H9 (cell line): ENCODE results near the gene EXOC3L1. TPM values are rescaled to one million over a fixed set of nuclear protein-coding genes. Genes with fewer than 3 reads are reported as not detected.

Experiments used
- DNase-seq: peaks from one replicate; pipeline ENCODE4 v3.0.0-alpha.2; 2017
- H2AFZ ChIP-seq: one replicate; pipeline ENCODE4 v1.6.1; 2013; ENCODE audit warnings: mild to moderate bottlenecking, low read length, control low read depth, moderate library complexity
- H2AK5ac ChIP-seq: 2 replicates; pipeline ENCODE4 v1.6.1; 2013; ENCODE audit warnings: low read length, control low read depth, mixed read lengths; ENCODE audit not compliant: insufficient read length
- H2BK120ac ChIP-seq: one replicate; pipeline ENCODE4 v1.6.1; 2013; ENCODE audit warnings: low read depth, mild to moderate bottlenecking, low read length, control low read depth, inconsistent platforms; ENCODE audit not compliant: poor library complexity, severe bottlenecking
- H2BK12ac ChIP-seq: 2 replicates; pipeline ENCODE4 v1.6.1; 2013; ENCODE audit warnings: low read length, control low read depth, mixed read lengths, low read depth; ENCODE audit not compliant: insufficient read length
- H2BK15ac ChIP-seq: 2 replicates; pipeline ENCODE4 v1.6.1; 2013; ENCODE audit warnings: low read depth, low read length, control low read depth
- H2BK20ac ChIP-seq: one replicate; pipeline ENCODE4 v1.6.1; 2013; ENCODE audit warnings: low read depth, mild to moderate bottlenecking, low read length, control low read depth, inconsistent platforms; ENCODE audit not compliant: poor library complexity, severe bottlenecking
- H2BK5ac ChIP-seq: 2 replicates; pipeline ENCODE4 v1.6.1; 2013; ENCODE audit warnings: low read length, control low read depth, mixed read lengths; ENCODE audit not compliant: insufficient read length
- H3K14ac ChIP-seq: 2 replicates; pipeline ENCODE4 v1.6.1; 2013; ENCODE audit warnings: low read length, control low read depth; ENCODE audit not compliant: insufficient read depth
- H3K18ac ChIP-seq: 2 replicates; pipeline ENCODE4 v1.6.1; 2013; ENCODE audit warnings: low read depth, mild to moderate bottlenecking, mixed read lengths, low read length, control low read depth; ENCODE audit not compliant: insufficient read length
- H3K23ac ChIP-seq: 2 replicates; pipeline ENCODE4 v1.6.1; 2013; ENCODE audit warnings: low read length, control low read depth, mixed read lengths, low read depth; ENCODE audit not compliant: insufficient read length
- H3K23me2 ChIP-seq: 2 replicates; pipeline ENCODE4 v1.6.1; 2013; ENCODE audit warnings: low read depth, mild to moderate bottlenecking, mixed read lengths, low read length, control low read depth; ENCODE audit not compliant: insufficient read length, poor library complexity, severe bottlenecking
- H3K27ac ChIP-seq: 2 replicates; pipeline ENCODE4 v1.5.1; 2013; ENCODE audit warnings: low read length, control low read depth, mixed read lengths, low read depth; ENCODE audit not compliant: insufficient read length
- H3K27me3 ChIP-seq: 2 replicates; pipeline ENCODE4 v1.6.1; 2013; ENCODE audit warnings: low read length, control low read depth, inconsistent platforms; ENCODE audit not compliant: insufficient read depth
- H3K4ac ChIP-seq: 2 replicates; pipeline ENCODE4 v1.6.1; 2013; ENCODE audit warnings: low read depth, mild to moderate bottlenecking, control low read depth, inconsistent platforms, low read length, moderate library complexity
- H3K4me1 ChIP-seq: 2 replicates; pipeline ENCODE4 v1.6.1; 2013; ENCODE audit warnings: low read length, control low read depth, inconsistent platforms; ENCODE audit not compliant: insufficient read depth
- H3K4me2 ChIP-seq: 2 replicates; pipeline ENCODE4 v1.6.1; 2013; ENCODE audit warnings: low read length, control low read depth, mixed read lengths; ENCODE audit not compliant: insufficient read length, insufficient read depth
- H3K56ac ChIP-seq: 2 replicates; pipeline ENCODE4 v1.6.1; 2013; ENCODE audit warnings: low read depth, mild to moderate bottlenecking, mixed read lengths, low read length, control low read depth; ENCODE audit not compliant: insufficient read length
- H3K79me1 ChIP-seq: 2 replicates; pipeline ENCODE4 v1.6.1; 2013; ENCODE audit warnings: low read depth, mild to moderate bottlenecking, moderate library complexity, low read length, control low read depth, inconsistent platforms; ENCODE audit not compliant: insufficient read depth, poor library complexity, severe bottlenecking
- H3K79me2 ChIP-seq: 2 replicates; pipeline ENCODE4 v1.6.1; 2013; ENCODE audit warnings: low read length, control low read depth, inconsistent platforms; ENCODE audit not compliant: insufficient read depth
- H3K9ac ChIP-seq: 2 replicates; pipeline ENCODE4 v1.6.1; 2013; ENCODE audit warnings: low read length, control low read depth, mixed read lengths; ENCODE audit not compliant: insufficient read length; ENCODE audit errors: extremely low read depth
- H3K9me3 ChIP-seq: one replicate; pipeline ENCODE4 v1.6.1; 2013; ENCODE audit warnings: low read depth, low read length, inconsistent platforms; ENCODE audit not compliant: control insufficient read depth
- H3T11ph ChIP-seq: one replicate; pipeline ENCODE4 v1.6.1; 2013; ENCODE audit warnings: mild to moderate bottlenecking, low read length, control low read depth, inconsistent platforms
- H4K20me1 ChIP-seq: one replicate; pipeline ENCODE4 v1.6.1; 2013; ENCODE audit not compliant: control insufficient read depth, insufficient read length, insufficient read depth
- H4K5ac ChIP-seq: 2 replicates; pipeline ENCODE4 v1.6.1; 2013; ENCODE audit warnings: low read depth, mild to moderate bottlenecking, mixed read lengths, low read length, control low read depth; ENCODE audit not compliant: insufficient read length
- H4K8ac ChIP-seq: replicated peaks from 2 replicates; pipeline ENCODE4 v1.6.1; 2013; ENCODE audit warnings: low read length, control low read depth, mixed read lengths, low read depth; ENCODE audit not compliant: insufficient read length
- H4K91ac ChIP-seq: 2 replicates; pipeline ENCODE4 v1.6.1; 2013; ENCODE audit warnings: low read depth, mild to moderate bottlenecking, moderate library complexity, mixed read lengths, low read length, control low read depth; ENCODE audit not compliant: insufficient read length
- H3K27ac Mint-ChIP-seq, 3 experiments: 2 replicates in 2 of 3; 3 replicates in 1 of 3; pipeline ENCODE4 v1.8.0; 2020 to 2021; ENCODE audit warnings: mixed read lengths in 3 of 3, mild to moderate bottlenecking in 1 of 3, moderate library complexity in 1 of 3
- H3K27me3 Mint-ChIP-seq: 2 replicates; pipeline ENCODE4 v1.8.0; 2021; ENCODE audit warnings: low read depth, mild to moderate bottlenecking, moderate library complexity, mixed read lengths
- H3K36me3 Mint-ChIP-seq, 3 experiments: 2 replicates in 2 of 3; 3 replicates in 1 of 3; pipeline ENCODE4 v1.8.0; 2020 to 2021; ENCODE audit warnings: low read depth in 3 of 3, mixed read lengths in 3 of 3; ENCODE audit not compliant: insufficient read depth in 1 of 3
- H3K4me1 Mint-ChIP-seq, 2 experiments: 2 replicates each; pipeline ENCODE4 v1.8.0; 2020; ENCODE audit warnings: mixed read lengths in 2 of 2
- H3K4me3 Mint-ChIP-seq, 2 experiments: 2 replicates in 1 of 2; 3 replicates in 1 of 2; pipeline ENCODE4 v1.8.0; 2020 to 2021; ENCODE audit warnings: mild to moderate bottlenecking in 2 of 2, mixed read lengths in 2 of 2, moderate library complexity in 1 of 2
- H3K9me3 Mint-ChIP-seq, 2 experiments: 2 replicates in 1 of 2; 3 replicates in 1 of 2; pipeline ENCODE4 v1.8.0; 2020; ENCODE audit warnings: mild to moderate bottlenecking in 2 of 2, mixed read lengths in 2 of 2, moderate library complexity in 1 of 2
- CTCF ChIP-seq: fragments of 200-600 bp; sonication (generic); conservative IDR thresholded peaks from 3 replicates; pipeline ENCODE4 v1.8.0; 2021; ENCODE audit warnings: antibody characterized with exemption, mild to moderate bottlenecking
- WGBS: extraction: QIAGEN DNeasy Blood & Tissue Kit; methylation state at CpG from one replicate; pipeline ENCODE4 v1.1.7; 2013; ENCODE audit warnings: missing lambda C conversion rate, low lambda C conversion rate, mixed read lengths; ENCODE audit not compliant: insufficient read length; ENCODE audit errors: extremely low coverage; 5-methylcytosine and 5-hydroxymethylcytosine counted together
- total RNA-seq: library from RNA; stranded (reverse); gene quantifications from 2 replicates; pipeline ENCODE4 v1.2.1, GENCODE V29; 2021

The EXOC3L1 gene
- total RNA-seq, 1 experiment from 2014 or later: 3.3 TPM

- Mint-ChIP-seq H3K4me1 (peaks cover 7 to 12% of the 10 kb centered on the region in 2 experiments), H3K4me3 (peak overlapping the region; percentile 71 to 80), H3K9me3 (no peaks in the 10 kb centered on the region), H3K27ac (peak overlapping the region; percentile 68 to 94 (median 70); a peak in 5 of 7 replicates), H3K27me3 (0 out of 2 replicates have a peak, but pooled peaks cover 2% of the 10 kb centered on the region), H3K36me3 (peaks cover 26 to 63% (median 38%) of the 10 kb centered on the region in 3 experiments)
- Histone ChIP-seq H3K4me1 (no peaks in the 10 kb centered on the region), H2BK120ac (no peak overlapping the region), H3K9ac (no peak overlapping the region), H2BK20ac (no peak overlapping the region), H3K27me3 (no peaks in the 10 kb centered on the region), H3K23ac (no peak overlapping the region), H3K79me2 (no peaks in the 10 kb centered on the region), H3T11ph (no peak overlapping the region), H3K4me2 (peak overlapping the region; percentile 47), H3K79me1 (no peaks in the 10 kb centered on the region), H4K20me1 (no peaks in the 10 kb centered on the region), H3K4ac (no peak overlapping the region), H3K18ac (no peak overlapping the region), H2BK15ac (no peak overlapping the region), H2AFZ (no peak overlapping the region), H4K8ac (no peak overlapping the region), H3K27ac (no peak overlapping the region), H3K9me3 (no peaks in the 10 kb centered on the region), H4K91ac (no peak overlapping the region), H4K5ac (no peak overlapping the region), H2AK5ac (no peak overlapping the region), H3K23me2 (no peaks in the 10 kb centered on the region), H2BK5ac (no peak overlapping the region), H2BK12ac (no peak overlapping the region), H3K14ac (no peak overlapping the region), H3K56ac (no peak overlapping the region)
- peak; percentile 78 for DNase-seq
- TF ChIP-seq CTCF: peak; percentile 57
- no CpG with 5 or more reads among the region's 22 CpGs for WGBS
Observed at GRCh38 chr16:67199808-67200198, 9.9 kb upstream of the EXOC3L1 start.
